Glomerular visceral epithelial cell (primary cell): ENCODE measurements around the gene LRRC75A.
A peak's percentile ranks its signal among the peaks of the same experiment; 100 is the strongest.
"Not testable (repeated sequence)": the region's sequence is repeated elsewhere in the genome, so short reads cannot be mapped to it uniquely, and the experiment has no call there.

ENCODE experiments used
- DNase-seq: peaks from one replicate; pipeline ENCODE4 v3.0.0-alpha.2; 2016; ENCODE audit errors: extremely low spot score

The LRRC75A gene

GRCh38 chr17:16450028-16450427 lies 42.0 kb downstream of the LRRC75A start:
- DNase-seq: no peak

- no peak for DNase-seq
Measured at GRCh38 chr17:16449121-16449570, 42.8 kb downstream of the LRRC75A start.

GRCh38 chr17:16448490-16448889 lies 43.5 kb downstream of the LRRC75A start:
- no peak for DNase-seq

- no peak for DNase-seq
Measured at GRCh38 chr17:16447676-16448075, 44.3 kb downstream of the LRRC75A start.

- no peak for DNase-seq
Measured at GRCh38 chr17:16446338-16446983, 45.5 kb downstream of the LRRC75A start.

GRCh38 chr17:16444258-16444886 lies 47.6 kb downstream of the LRRC75A start:
- DNase-seq: peak; percentile 52

- DNase-seq: no peak
Measured at GRCh38 chr17:16443511-16444257, 48.3 kb downstream of the LRRC75A start.

- no peak for DNase-seq
Measured at GRCh38 chr17:16442594-16443510, 49.1 kb downstream of the LRRC75A start.

GRCh38 chr17:16442141-16442540 lies 49.9 kb downstream of the LRRC75A start:
- DNase-seq: no peak

- DNase-seq: no peak
Measured at GRCh38 chr17:16440901-16441629, 50.9 kb downstream of the LRRC75A start.

- not testable (repeated sequence) for DNase-seq
Measured at GRCh38 chr17:16440354-16440753, 51.6 kb downstream of the LRRC75A start.

- DNase-seq: no peak
Measured at GRCh38 chr17:16439811-16440351, 52.1 kb downstream of the LRRC75A start.

- no peak for DNase-seq
Measured at GRCh38 chr17:16439303-16439791, 52.6 kb downstream of the LRRC75A start.

- peak; percentile 100 for DNase-seq
Measured at GRCh38 chr17:16438557-16439302, 53.3 kb downstream of the LRRC75A start.

- no peak for DNase-seq
Measured at GRCh38 chr17:16438173-16438556, 53.8 kb downstream of the LRRC75A start.

- no peak for DNase-seq
Measured at GRCh38 chr17:16437083-16437482, 54.9 kb downstream of the LRRC75A start.

- DNase-seq: no peak
Measured at GRCh38 chr17:16435925-16436886, 55.8 kb downstream of the LRRC75A start.

GRCh38 chr17:16434662-16435061 lies 57.3 kb downstream of the LRRC75A start:
- no peak for DNase-seq

GRCh38 chr17:16433514-16433913 lies 58.5 kb downstream of the LRRC75A start:
- no peak for DNase-seq
